ENCODE data around the gene ATP5F1B.

DNA sequence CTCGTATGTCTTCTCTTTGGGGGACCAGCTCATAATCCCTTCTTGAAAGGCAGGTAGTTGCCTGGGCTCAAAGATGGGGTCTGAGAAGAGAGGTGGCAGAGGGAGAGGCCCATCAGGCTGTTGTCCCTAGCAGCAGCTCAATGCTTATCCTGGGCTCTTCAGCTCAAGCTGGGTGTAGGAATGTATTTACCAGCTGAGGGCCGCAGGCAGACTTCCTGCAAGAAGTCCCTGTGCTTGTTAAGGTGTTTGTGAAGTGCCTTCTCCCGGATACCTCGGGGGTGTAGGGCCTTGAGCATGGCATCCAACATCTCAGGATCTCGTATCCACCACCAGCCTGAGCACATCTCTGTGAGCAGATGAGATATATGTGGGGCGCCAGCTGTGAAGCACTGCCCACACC lies 45.0 kb downstream of the ATP5F1B start:
- no peak for TF ChIP-seq HMG20A (CRISPR knock-in tag; IDR thresholded peaks at IDR 0.05; ENCODE audit: borderline replicate concordance)
- TF ChIP-seq, protein P1, sequence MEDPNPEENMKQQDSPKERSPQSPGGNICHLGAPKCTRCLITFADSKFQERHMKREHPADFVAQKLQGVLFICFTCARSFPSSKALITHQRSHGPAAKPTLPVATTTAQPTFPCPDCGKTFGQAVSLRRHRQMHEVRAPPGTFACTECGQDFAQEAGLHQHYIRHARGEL (CRISPR knock-in tag; IDR thresholded peaks at IDR 0.05): no peak
- TF ChIP-seq ZMYM3 (CRISPR knock-in tag; IDR thresholded peaks at IDR 0.05): no peak
- TF ChIP-seq EZH2 (conservative IDR thresholded peaks at IDR 0.05; ENCODE audit: low read depth, low read length): no peak
- TF ChIP-seq HDAC2 (CRISPR knock-in tag; IDR thresholded peaks at IDR 0.05): no peak
- TF ChIP-seq, protein P2, sequence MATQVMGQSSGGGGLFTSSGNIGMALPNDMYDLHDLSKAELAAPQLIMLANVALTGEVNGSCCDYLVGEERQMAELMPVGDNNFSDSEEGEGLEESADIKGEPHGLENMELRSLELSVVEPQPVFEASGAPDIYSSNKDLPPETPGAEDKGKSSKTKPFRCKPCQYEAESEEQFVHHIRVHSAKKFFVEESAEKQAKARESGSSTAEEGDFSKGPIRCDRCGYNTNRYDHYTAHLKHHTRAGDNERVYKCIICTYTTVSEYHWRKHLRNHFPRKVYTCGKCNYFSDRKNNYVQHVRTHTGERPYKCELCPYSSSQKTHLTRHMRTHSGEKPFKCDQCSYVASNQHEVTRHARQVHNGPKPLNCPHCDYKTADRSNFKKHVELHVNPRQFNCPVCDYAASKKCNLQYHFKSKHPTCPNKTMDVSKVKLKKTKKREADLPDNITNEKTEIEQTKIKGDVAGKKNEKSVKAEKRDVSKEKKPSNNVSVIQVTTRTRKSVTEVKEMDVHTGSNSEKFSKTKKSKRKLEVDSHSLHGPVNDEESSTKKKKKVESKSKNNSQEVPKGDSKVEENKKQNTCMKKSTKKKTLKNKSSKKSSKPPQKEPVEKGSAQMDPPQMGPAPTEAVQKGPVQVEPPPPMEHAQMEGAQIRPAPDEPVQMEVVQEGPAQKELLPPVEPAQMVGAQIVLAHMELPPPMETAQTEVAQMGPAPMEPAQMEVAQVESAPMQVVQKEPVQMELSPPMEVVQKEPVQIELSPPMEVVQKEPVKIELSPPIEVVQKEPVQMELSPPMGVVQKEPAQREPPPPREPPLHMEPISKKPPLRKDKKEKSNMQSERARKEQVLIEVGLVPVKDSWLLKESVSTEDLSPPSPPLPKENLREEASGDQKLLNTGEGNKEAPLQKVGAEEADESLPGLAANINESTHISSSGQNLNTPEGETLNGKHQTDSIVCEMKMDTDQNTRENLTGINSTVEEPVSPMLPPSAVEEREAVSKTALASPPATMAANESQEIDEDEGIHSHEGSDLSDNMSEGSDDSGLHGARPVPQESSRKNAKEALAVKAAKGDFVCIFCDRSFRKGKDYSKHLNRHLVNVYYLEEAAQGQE (IDR thresholded peaks at IDR 0.05; ENCODE audit: borderline replicate concordance in 1 of 2, low read depth in 1 of 2, low read length in 2 of 2): no peak
- TF ChIP-seq ZNF598 (CRISPR knock-in tag; IDR thresholded peaks at IDR 0.05; ENCODE audit: borderline replicate concordance): no peak
- TF ChIP-seq, protein P3, sequence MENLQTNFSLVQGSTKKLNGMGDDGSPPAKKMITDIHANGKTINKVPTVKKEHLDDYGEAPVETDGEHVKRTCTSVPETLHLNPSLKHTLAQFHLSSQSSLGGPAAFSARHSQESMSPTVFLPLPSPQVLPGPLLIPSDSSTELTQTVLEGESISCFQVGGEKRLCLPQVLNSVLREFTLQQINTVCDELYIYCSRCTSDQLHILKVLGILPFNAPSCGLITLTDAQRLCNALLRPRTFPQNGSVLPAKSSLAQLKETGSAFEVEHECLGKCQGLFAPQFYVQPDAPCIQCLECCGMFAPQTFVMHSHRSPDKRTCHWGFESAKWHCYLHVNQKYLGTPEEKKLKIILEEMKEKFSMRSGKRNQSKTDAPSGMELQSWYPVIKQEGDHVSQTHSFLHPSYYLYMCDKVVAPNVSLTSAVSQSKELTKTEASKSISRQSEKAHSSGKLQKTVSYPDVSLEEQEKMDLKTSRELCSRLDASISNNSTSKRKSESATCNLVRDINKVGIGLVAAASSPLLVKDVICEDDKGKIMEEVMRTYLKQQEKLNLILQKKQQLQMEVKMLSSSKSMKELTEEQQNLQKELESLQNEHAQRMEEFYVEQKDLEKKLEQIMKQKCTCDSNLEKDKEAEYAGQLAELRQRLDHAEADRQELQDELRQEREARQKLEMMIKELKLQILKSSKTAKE (CRISPR knock-in tag; IDR thresholded peaks at IDR 0.05; ENCODE audit: borderline replicate concordance): no peak
- no peak for TF ChIP-seq YEATS4 (CRISPR knock-in tag; IDR thresholded peaks at IDR 0.05; ENCODE audit: borderline replicate concordance)
- no peak for TF ChIP-seq CEBPB (IDR thresholded peaks at IDR 0.05; ENCODE audit: borderline replicate concordance, low read depth, low read length)
- TF ChIP-seq NFIC (IDR thresholded peaks at IDR 0.05; ENCODE audit: low read length): no peak
- TF ChIP-seq, protein P4, sequence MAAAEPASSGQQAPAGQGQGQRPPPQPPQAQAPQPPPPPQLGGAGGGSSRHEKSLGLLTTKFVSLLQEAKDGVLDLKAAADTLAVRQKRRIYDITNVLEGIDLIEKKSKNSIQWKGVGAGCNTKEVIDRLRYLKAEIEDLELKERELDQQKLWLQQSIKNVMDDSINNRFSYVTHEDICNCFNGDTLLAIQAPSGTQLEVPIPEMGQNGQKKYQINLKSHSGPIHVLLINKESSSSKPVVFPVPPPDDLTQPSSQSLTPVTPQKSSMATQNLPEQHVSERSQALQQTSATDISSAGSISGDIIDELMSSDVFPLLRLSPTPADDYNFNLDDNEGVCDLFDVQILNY (CRISPR knock-in tag; conservative IDR thresholded peaks at IDR 0.05): no peak
- no peak for TF ChIP-seq ZNF530 (CRISPR knock-in tag; IDR thresholded peaks at IDR 0.05; ENCODE audit: low read depth)
- TF ChIP-seq, protein P5, sequence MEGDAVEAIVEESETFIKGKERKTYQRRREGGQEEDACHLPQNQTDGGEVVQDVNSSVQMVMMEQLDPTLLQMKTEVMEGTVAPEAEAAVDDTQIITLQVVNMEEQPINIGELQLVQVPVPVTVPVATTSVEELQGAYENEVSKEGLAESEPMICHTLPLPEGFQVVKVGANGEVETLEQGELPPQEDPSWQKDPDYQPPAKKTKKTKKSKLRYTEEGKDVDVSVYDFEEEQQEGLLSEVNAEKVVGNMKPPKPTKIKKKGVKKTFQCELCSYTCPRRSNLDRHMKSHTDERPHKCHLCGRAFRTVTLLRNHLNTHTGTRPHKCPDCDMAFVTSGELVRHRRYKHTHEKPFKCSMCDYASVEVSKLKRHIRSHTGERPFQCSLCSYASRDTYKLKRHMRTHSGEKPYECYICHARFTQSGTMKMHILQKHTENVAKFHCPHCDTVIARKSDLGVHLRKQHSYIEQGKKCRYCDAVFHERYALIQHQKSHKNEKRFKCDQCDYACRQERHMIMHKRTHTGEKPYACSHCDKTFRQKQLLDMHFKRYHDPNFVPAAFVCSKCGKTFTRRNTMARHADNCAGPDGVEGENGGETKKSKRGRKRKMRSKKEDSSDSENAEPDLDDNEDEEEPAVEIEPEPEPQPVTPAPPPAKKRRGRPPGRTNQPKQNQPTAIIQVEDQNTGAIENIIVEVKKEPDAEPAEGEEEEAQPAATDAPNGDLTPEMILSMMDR (CRISPR knock-in tag; IDR thresholded peaks at IDR 0.05): no peak

Measured in HepG2 (cell line).